SK-N-SH treated with all-trans-retinoic acid at 6 μM for 48 hours (cell line): ENCODE data around the gene CLCNKA.

Source experiments
- ARNTL ChIP-seq: fragments of 450-650 bp; formaldehyde crosslinking; IDR thresholded peaks from 2 replicates; pipeline ENCODE4 v1.5.0; 2020; ENCODE audit warnings: low read depth, mild to moderate bottlenecking, moderate library complexity, borderline replicate concordance
- ISL1 ChIP-seq: fragments of 250-450 bp; sonication (Bioruptor Pico); IDR thresholded peaks from 2 replicates; pipeline ENCODE4 v2.1.2; 2022; ENCODE audit warnings: mild to moderate bottlenecking, moderate library complexity
- TCF4 ChIP-seq: fragments of 250-450 bp; sonication (Bioruptor Pico); IDR thresholded peaks from 2 replicates; pipeline ENCODE4 v1.8.0; 2021; ENCODE audit warnings: mild to moderate bottlenecking, moderate library complexity, borderline replicate concordance
- ZC3H10 ChIP-seq: fragments of 250-450 bp; sonication (Bioruptor Pico); IDR thresholded peaks from 2 replicates; pipeline ENCODE4 v1.5.1; 2021; ENCODE audit warnings: mild to moderate bottlenecking, moderate library complexity

- TF ChIP-seq ARNTL (CRISPR knock-in tag) (no peak), TCF4 (CRISPR knock-in tag) (no peak), ZC3H10 (no peak), ISL1 (CRISPR knock-in tag) (no peak)
Measured at GRCh38 chr1:16065269-16065576, 43.4 kb downstream of the CLCNKA start.
